Caco-2 (cell line): ENCODE results near the gene CHRNA7. TPM values are rescaled to one million over a fixed set of nuclear protein-coding genes. Genes with fewer than 3 reads are reported as not detected.

ENCODE experiments used
- BruUV-seq: library from RNA; stranded (reverse); fragments of 400-500 nt; replicated peaks from 2 replicates; lab custom pipeline; 2021; lab: Mats Ljungman, UMichigan
- CTCF ChIA-PET: fragments of 300-600 bp; sonication (Branson Sonifier 250); formaldehyde crosslinking; loops from one replicate; lab custom pipeline; 2022; ENCODE audit warnings: antibody characterized with exemption; lab: Charles Lee
- POLR2A ChIA-PET: fragments of 300-600 bp; sonication (Branson Sonifier 250); formaldehyde crosslinking; loops from one replicate; lab custom pipeline; 2022; ENCODE audit warnings: antibody characterized with exemption; lab: Charles Lee
- DNase-seq, 2 experiments: peaks; one replicate each; pipeline versions ENCODE4 v3.0.0 to v3.0.0-alpha.2; 2020 to 2022
- H3K27me3 ChIP-seq: replicated peaks from 2 replicates; pipeline ENCODE4 v1.6.0; 2011; ENCODE audit warnings: low read length; ENCODE audit not compliant: control insufficient read depth, insufficient read depth
- H3K36me3 ChIP-seq: 2 replicates; pipeline ENCODE4 v1.5.1; 2011; ENCODE audit warnings: low read length; ENCODE audit not compliant: control insufficient read depth, insufficient read depth
- H3K4me1 ChIP-seq: fragments of 250-450 bp; sonication (Bioruptor Pico); 2 replicates; pipeline ENCODE4 v1.5.1; 2020; ENCODE audit warnings: mild to moderate bottlenecking
- H3K4me3 ChIP-seq: 2 replicates; pipeline ENCODE4 v1.5.1; 2011; ENCODE audit warnings: low read depth, mild to moderate bottlenecking, control low read depth, low read length
- H3K9me3 ChIP-seq: fragments of 250-450 bp; sonication (Bioruptor Pico); 2 replicates; pipeline ENCODE4 v1.5.1; 2020; ENCODE audit warnings: mild to moderate bottlenecking, moderate library complexity
- H3K27ac Mint-ChIP-seq: one replicate; pipeline ENCODE4 v1.8.0; 2022; ENCODE audit warnings: mixed read lengths; ENCODE audit not compliant: unreplicated experiment
- H3K27me3 Mint-ChIP-seq: one replicate; pipeline ENCODE4 v1.8.0; 2022; ENCODE audit warnings: mixed read lengths; ENCODE audit not compliant: insufficient read depth, unreplicated experiment
- H3K36me3 Mint-ChIP-seq: one replicate; pipeline ENCODE4 v1.8.0; 2022; ENCODE audit warnings: mild to moderate bottlenecking, mixed read lengths; ENCODE audit not compliant: insufficient read depth, unreplicated experiment
- H3K4me1 Mint-ChIP-seq: one replicate; pipeline ENCODE4 v1.8.0; 2022; ENCODE audit warnings: low read depth, mixed read lengths; ENCODE audit not compliant: unreplicated experiment
- H3K4me3 Mint-ChIP-seq: one replicate; pipeline ENCODE4 v1.8.0; 2022; ENCODE audit warnings: mild to moderate bottlenecking, moderate library complexity, mixed read lengths; ENCODE audit not compliant: unreplicated experiment
- H3K9me3 Mint-ChIP-seq: one replicate; pipeline ENCODE4 v1.8.0; 2022; ENCODE audit warnings: mixed read lengths; ENCODE audit not compliant: unreplicated experiment
- intact Hi-C: fragments of 100-400 bp; cut with micrococcal nuclease; formaldehyde crosslinking; loops from one replicate; pipeline ENCODE4 v1.10.0; 2022; ENCODE audit not compliant: unreplicated experiment
- total RNA-seq: library from RNA; stranded (reverse); gene quantifications from 2 replicates; pipeline ENCODE4 v1.2.3, GENCODE V29; 2022
- TF ChIP-seq, protein P1 (sequence below), 2 experiments: fragments of 200-600 bp in 1 of 2; IDR thresholded peaks; 1 replicate in 1 of 2; 2 replicates in 1 of 2; pipeline versions ENCODE4 v1.5.1 to v1.8.0; 2011 to 2022; ENCODE audit warnings: antibody characterized with exemption in 1 of 2, control low read depth in 1 of 2, inconsistent platforms in 1 of 2, low read depth in 1 of 2, low read length in 1 of 2, mild to moderate bottlenecking in 1 of 2, moderate library complexity in 1 of 2; ENCODE audit not compliant: insufficient read depth in 1 of 2, severe bottlenecking in 1 of 2, unreplicated experiment in 1 of 2

Gene CHRNA7
- total RNA-seq, 1 experiment from 2014 or later: 0.11 TPM

DNA sequence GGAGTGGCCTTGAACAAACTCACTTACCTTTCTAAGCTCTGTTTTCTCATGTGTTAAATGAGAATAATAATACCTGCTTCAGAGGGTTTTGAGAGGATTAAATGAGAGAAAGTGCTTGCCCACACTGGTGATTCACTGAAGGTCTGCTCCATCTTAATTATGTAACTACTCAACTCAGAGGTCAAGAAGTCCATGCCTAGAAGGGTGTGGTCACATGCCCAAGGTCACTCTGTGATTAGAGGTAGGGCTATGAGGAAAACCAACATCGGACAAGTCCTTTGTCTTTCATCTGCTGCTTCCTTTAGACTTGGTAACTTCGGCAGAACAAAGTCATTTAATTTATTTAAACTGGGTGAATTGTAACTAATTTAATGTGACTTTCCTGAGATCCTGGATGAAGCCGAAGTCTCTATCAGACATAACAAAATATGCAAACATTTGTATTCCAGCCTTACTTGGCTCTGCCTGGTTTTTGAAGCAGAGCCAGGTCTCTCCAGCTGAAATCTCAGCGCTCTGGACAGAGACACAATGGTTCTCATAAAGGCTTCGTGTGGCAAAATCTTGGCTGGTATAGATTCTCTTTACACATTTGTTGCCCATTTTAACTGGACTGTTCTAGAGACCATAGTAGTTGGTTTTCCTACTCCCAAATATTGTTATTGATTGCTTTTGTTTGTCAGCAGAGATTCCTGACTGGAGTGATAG lies 3.0 kb downstream of the CHRNA7 start:
- intact Hi-C loops: loop anchor here (5.0 kb wide), 1 partner anchor 161 kb away; the partner anchor contains the start of gene OTUD7A
- Histone ChIP-seq H3K4me3 (no peak overlapping the region), H3K4me1 (peaks cover 11% of the 10 kb centered on the region; the same call in 1 of the 2 replicates), H3K36me3 (no peaks in the 10 kb centered on the region), H3K9me3 (no peaks in the 10 kb centered on the region), H3K27me3 (peaks cover 7% of the 10 kb centered on the region)
- TF ChIP-seq, protein P1, sequence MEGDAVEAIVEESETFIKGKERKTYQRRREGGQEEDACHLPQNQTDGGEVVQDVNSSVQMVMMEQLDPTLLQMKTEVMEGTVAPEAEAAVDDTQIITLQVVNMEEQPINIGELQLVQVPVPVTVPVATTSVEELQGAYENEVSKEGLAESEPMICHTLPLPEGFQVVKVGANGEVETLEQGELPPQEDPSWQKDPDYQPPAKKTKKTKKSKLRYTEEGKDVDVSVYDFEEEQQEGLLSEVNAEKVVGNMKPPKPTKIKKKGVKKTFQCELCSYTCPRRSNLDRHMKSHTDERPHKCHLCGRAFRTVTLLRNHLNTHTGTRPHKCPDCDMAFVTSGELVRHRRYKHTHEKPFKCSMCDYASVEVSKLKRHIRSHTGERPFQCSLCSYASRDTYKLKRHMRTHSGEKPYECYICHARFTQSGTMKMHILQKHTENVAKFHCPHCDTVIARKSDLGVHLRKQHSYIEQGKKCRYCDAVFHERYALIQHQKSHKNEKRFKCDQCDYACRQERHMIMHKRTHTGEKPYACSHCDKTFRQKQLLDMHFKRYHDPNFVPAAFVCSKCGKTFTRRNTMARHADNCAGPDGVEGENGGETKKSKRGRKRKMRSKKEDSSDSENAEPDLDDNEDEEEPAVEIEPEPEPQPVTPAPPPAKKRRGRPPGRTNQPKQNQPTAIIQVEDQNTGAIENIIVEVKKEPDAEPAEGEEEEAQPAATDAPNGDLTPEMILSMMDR (IDR thresholded peaks at IDR 0.05; ENCODE audit: insufficient read depth in 1 of 2, low read depth in 1 of 2, low read length in 1 of 2, severe bottlenecking in 1 of 2, unreplicated experiment in 1 of 2): no peak
- ChIA-PET CTCF (no interaction called here), POLR2A (no interaction called here)
- H3K4me1 Mint-ChIP-seq: no peaks in the 10 kb centered on the region
- H3K36me3 Mint-ChIP-seq: no peaks in the 10 kb centered on the region
- BruUV-seq: no TSS peak
- no peak overlapping the region for H3K27ac Mint-ChIP-seq
- H3K4me3 Mint-ChIP-seq: no peak overlapping the region
- no peaks in the 10 kb centered on the region for H3K9me3 Mint-ChIP-seq
- DNase-seq: no peak
- H3K27me3 Mint-ChIP-seq: peaks cover 26% of the 10 kb centered on the region

DNA sequence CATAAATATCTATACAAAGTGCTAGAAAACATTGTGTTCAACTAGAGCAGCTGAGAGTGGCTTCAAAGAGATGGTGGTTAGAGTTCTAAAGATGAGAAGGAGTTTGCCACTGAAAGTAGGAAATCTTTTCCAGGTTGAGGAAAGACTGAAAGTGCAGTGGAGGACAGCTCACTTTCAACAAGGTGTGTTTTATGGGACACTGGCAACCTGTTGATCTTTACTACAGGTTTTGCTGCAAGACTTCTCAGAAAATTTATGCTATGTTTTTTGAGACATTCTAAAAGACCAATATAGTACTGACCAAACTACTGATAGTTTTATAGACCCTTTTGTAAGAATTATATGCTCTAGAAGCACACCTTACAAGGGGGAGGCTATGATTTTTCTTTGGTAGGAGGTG lies 3.8 kb downstream of the CHRNA7 start:
- Histone ChIP-seq H3K36me3 (no peaks in the 10 kb centered on the region), H3K9me3 (no peaks in the 10 kb centered on the region), H3K27me3 (peaks cover 3% of the 10 kb centered on the region), H3K4me3 (no peak overlapping the region), H3K4me1 (peaks cover 11% of the 10 kb centered on the region; the same call in 1 of the 2 replicates)
- H3K36me3 Mint-ChIP-seq: no peaks in the 10 kb centered on the region
- intact Hi-C loops: loop anchor here (5.0 kb wide), 1 partner anchor 162 kb away; the partner anchor contains the start of gene OTUD7A
- no peak for DNase-seq
- BruUV-seq: no TSS peak
- H3K27ac Mint-ChIP-seq: no peak overlapping the region
- H3K9me3 Mint-ChIP-seq: no peaks in the 10 kb centered on the region
- no peak overlapping the region for H3K4me3 Mint-ChIP-seq
- TF ChIP-seq, protein P1 (IDR thresholded peaks at IDR 0.05; ENCODE audit: insufficient read depth in 1 of 2, low read depth in 1 of 2, low read length in 1 of 2, severe bottlenecking in 1 of 2, unreplicated experiment in 1 of 2): no peak
- ChIA-PET CTCF (no interaction called here), POLR2A (no interaction called here)
- no peaks in the 10 kb centered on the region for H3K4me1 Mint-ChIP-seq
- peaks cover 21% of the 10 kb centered on the region for H3K27me3 Mint-ChIP-seq

DNA sequence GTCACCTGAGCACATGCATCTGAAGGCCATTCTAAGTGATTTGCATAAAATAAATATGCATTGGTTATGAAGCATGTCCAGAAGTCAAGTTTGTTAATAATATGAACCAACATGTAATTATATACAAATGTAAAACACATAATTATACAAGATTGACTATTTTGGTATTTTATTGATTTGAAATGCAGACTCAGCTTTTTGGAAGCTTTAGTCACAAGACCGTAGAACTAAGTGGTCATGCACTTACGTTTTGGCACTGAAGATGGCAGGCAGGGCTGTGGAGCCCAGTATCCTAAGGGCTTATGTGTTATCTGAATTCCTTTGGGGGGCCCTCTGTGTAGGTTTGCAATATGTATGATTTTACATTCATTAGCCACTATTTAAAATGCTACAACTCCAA lies 5.0 kb downstream of the CHRNA7 start:
- Mint-ChIP-seq H3K9me3 (no peaks in the 10 kb centered on the region), H3K4me1 (no peaks in the 10 kb centered on the region), H3K4me3 (no peak overlapping the region), H3K27me3 (peaks cover 22% of the 10 kb centered on the region), H3K36me3 (no peaks in the 10 kb centered on the region), H3K27ac (no peak overlapping the region)
- Histone ChIP-seq H3K4me3 (no peak overlapping the region), H3K9me3 (no peaks in the 10 kb centered on the region), H3K27me3 (no peaks in the 10 kb centered on the region), H3K36me3 (no peaks in the 10 kb centered on the region), H3K4me1 (0 out of 2 replicates have a peak, but pooled peaks cover 3% of the 10 kb centered on the region)
- TF ChIP-seq, protein P1 (IDR thresholded peaks at IDR 0.05; ENCODE audit: insufficient read depth in 1 of 2, low read depth in 1 of 2, low read length in 1 of 2, severe bottlenecking in 1 of 2, unreplicated experiment in 1 of 2): no peak
- DNase-seq: no peak
- no TSS peak for BruUV-seq
- POLR2A ChIA-PET: no interaction called here
- intact Hi-C loops: no loop called here
- CTCF ChIA-PET: no interaction called here
